Activated T-cell treated with anti-CD3 and anti-CD28 coated beads for 4 hours (primary cell): Measurements from ENCODE around the gene TCF25.
"Not testable (repeated sequence)": the region's sequence is repeated elsewhere in the genome, so short reads cannot be mapped to it uniquely, and the experiment has no call there.

ENCODE experiments used
- DNase-seq: peaks from one replicate; pipeline ENCODE4 v3.0.0-alpha.2; 2020

Gene TCF25

DNA sequence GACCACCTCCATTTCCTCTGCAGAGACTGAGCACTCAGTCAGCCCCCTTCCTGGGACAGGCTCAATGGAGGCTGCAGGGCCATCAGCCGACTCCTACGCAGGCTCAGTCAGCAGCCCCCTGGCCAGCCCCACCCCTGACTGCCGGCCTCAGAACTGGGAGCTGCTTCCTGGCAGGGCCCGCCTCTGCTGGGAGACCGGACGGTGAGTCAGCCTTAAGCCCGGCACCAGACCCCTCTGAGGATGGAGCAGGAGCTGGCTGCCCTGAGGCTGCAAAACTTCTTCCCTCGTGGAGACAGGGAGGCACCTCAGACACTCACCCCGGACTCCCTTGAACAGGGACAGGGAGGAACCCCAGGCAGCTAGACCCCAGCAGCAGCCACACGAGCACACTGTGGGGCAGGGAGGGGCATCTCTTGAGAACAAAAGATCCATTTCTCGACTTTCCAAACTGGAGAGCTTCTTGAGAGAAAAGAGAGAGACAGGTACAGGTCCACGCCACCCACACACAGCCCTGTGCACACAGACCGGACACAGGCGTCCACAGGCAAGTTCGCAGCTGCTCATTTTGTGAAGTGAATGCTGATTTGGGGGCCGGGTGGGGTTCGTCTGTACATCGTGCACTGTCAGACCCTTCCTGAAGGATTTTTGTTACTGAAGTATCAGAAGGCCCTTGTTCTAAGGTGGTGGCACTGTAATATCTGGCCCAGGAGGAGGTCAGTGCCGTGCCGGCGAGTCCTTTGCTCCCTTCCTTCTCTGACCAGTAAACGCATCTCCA lies 48.5 kb downstream of the TCF25 start:
- no peak for DNase-seq

DNA sequence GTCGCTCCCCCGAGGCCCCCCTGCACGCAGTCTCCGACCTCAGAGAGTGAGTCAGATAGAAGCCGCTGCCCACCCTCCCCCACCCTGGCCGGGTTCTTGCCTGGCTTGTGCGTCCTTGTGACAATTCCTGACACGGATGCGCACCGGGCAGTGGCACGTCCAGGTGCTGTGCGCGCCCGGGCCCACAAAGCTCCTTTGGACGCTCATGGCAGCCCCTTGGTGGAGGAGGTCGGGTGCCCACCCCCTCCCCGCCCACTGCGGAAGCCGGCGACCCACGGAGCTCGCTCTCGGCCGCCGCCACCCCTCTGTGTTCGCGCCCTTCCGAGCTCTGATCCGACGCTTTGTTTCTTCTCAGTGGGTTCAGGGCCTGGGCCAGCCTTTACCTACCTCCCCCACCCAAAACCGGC lies 49.1 kb downstream of the TCF25 start:
- no peak for DNase-seq

DNA sequence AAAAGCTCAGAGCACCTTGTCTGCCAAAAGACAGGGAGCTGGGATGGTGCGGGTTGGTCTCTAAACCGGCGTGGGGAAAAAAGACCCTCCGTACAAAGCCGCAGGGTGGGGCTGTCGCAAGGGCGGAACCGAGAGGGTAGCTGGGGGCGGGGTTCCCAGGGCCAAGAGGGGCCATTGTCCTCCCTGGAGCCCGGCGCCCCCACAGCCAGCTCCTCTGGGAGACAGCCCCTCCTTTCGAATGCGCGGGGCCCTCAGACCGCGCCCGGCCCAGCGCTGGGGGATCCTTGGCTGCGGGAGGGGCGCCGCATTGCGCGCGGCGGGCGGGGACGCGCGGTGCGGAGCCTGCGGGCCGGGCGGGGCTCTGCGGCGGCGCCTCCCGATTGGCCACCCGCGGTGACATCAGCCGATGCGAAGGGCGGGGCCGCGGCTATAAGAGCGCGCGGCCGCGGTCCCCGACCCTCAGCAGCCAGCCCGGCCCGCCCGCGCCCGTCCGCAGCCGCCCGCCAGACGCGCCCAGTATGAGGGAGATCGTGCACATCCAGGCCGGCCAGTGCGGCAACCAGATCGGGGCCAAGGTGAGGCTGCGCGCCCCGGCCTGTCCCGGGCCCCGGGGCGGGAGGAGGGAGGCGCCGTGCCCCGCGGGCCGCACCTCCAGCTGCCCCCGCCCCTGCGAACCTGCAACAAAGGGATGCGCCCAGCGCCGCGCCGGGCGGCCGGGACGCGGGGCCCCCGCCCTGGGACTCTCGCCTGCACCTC lies 49.7 kb downstream of the TCF25 start, which contains the start of gene TUBB3:
Gene TUBB3 (plus strand): TSS at position 459 of the 756 bp plus-strand sequence. CDS start 60 bp downstream, at position 519.
- DNase-seq: no peak

- DNase-seq: no peak
Measured at GRCh38 chr16:89923640-89924296, 50.4 kb downstream of the TCF25 start.

GRCh38 chr16:89924297-89924924 lies 51.0 kb downstream of the TCF25 start:
- no peak for DNase-seq

- no peak for DNase-seq
Measured at GRCh38 chr16:89924925-89925307, 51.5 kb downstream of the TCF25 start.

DNA sequence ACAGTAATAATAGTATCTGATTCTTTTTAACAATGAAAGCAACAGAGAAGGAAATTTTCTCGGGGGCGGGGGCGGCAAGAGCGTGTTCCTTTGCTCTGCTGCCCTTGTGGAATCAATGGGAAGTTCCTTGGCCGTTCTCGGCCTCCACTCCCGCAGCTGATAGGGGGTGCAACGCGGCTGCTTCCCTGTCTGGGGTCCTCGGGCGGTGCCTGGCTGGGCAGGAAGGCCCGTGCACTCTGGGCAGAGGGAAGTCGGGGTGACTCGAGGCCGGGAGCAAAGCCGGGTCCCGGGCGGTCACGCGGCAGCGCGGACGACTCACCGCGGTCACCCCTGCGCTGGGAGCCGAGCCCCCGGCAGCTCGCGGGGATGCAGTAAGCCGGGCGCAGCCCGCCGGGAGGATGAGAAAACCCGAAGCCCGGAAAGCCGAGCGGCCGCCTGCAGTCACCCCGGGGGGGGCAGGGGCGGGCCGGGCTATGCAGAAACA lies 52.2 kb downstream of the TCF25 start:
- no peak for DNase-seq

DNA sequence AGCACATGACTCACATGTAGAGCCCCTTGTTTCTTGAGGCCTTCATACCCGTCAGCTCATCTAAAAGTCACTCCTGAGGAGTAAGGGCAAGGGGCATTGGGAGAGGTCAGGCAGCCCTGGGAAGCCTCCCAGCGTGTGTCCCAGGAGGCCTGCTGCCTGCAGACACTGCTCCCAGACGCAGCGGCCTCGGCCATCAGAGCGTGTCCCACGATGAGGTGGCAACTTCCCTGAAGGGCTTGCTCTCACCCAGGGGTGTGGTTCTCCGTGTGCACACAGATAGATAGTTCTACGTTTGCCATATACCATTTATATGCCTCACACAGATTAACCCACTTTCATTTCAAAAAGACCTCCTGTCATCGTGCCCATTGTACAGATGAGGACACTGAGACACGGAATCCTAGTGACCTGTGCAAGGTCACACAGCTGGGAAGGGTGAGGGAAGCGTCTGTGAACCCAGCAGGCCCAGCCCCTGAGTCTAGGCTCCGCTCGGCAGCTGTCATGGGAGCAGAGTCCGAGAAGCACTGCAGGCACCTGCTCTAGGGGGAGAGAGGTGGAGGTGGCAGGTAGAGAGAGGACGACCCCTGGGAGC lies 58.0 kb downstream of the TCF25 start:
- no peak for DNase-seq

GRCh38 chr16:89931964-89932363 lies 58.6 kb downstream of the TCF25 start:
- DNase-seq: no peak

GRCh38 chr16:89934019-89934418 lies 60.6 kb downstream of the TCF25 start:
- DNase-seq: not testable (repeated sequence)

GRCh38 chr16:89934611-89935553 lies 61.5 kb downstream of the TCF25 start:
- no peak for DNase-seq

DNA sequence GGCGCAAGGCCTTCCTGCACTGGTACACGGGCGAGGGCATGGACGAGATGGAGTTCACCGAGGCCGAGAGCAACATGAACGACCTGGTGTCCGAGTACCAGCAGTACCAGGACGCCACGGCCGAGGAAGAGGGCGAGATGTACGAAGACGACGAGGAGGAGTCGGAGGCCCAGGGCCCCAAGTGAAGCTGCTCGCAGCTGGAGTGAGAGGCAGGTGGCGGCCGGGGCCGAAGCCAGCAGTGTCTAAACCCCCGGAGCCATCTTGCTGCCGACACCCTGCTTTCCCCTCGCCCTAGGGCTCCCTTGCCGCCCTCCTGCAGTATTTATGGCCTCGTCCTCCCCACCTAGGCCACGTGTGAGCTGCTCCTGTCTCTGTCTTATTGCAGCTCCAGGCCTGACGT lies 62.2 kb downstream of the TCF25 start:
- not testable (repeated sequence) for DNase-seq

- DNase-seq: no peak
Measured at GRCh38 chr16:89936034-89936433, 62.6 kb downstream of the TCF25 start.

- no peak for DNase-seq
Measured at GRCh38 chr16:89936508-89936907, 63.1 kb downstream of the TCF25 start.

GRCh38 chr16:89936981-89937380 lies 63.6 kb downstream of the TCF25 start:
- DNase-seq: no peak

DNA sequence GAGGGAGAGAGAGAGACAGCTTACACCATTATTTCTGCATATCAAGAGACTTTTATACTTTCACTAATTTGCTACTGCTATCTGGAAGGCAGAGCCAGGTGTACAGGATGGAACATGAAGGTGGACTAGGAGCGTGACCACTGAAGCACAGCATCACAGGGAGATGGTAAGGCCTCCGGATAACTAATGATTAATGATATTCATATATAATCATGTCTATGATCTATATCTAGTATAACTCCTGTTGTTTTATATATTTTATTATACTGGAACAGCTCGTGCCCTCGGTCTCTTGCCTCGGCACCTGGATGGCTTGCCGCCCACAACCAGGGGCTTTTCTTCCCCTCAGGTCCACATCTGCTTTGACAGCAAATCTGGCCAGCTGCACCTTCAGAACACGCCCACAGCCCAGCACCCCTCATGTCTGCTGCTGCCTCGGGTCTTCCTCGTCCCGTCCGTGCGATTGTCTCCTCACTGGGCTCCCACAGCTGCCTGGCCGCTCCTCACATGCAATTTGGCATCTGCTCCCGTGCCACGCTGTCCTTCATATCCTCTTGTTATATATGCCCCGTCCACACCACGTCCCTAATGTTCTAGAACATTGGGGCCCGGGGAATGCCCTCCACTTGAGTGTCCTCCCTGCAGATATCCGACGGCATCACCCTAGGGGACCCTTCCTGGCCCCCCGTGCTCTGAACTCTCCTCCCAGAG lies 64.9 kb downstream of the TCF25 start:
- no peak for DNase-seq

- no peak for DNase-seq
Measured at GRCh38 chr16:89944773-89945172, 71.4 kb downstream of the TCF25 start.

- DNase-seq: no peak
Measured at GRCh38 chr16:89945654-89946053, 72.3 kb downstream of the TCF25 start.

DNA sequence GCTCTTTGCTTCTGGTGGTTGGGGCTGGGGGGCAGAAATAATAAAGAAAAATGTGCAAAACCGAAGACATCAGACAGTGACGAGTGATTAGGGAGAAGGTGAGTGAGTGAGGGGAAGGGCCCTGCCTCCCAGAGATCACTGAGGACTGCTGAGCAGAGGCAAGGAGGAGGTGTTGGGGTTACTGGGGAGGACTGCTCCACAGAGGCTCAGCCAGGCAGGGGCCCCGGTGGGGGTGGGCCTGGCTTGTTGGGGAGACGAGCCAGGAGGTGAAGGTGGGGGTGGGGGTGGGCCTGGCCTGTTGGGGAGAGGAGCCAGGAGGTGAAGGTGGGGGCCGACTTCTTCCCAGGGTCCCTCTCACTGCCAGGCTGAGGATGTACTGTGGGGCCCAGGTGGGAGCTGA lies 73.1 kb downstream of the TCF25 start:
- no peak for DNase-seq

GRCh38 chr16:89949121-89949742 lies 75.8 kb downstream of the TCF25 start:
- DNase-seq: no peak
